HG03460 (cell line): ENCODE results near the gene RBM14.
"Not testable (repeated sequence)": the region's sequence is repeated elsewhere in the genome, so short reads cannot be mapped to it uniquely, and the experiment has no call there.

Source experiments
- ATAC-seq: cut with Tn5 transposase; IDR thresholded peaks from one replicate; pipeline ENCODE4 v1.9.1; 2021; ENCODE audit not compliant: unreplicated experiment

RBM14 gene

GRCh38 chr11:66598993-66599392 lies 17.4 kb upstream of the RBM14 start:
- no peak for ATAC-seq

- ATAC-seq: no peak
These were observed 16.2 kb upstream of the RBM14 start for GRCh38 chr11:66600219-66600618.

DNA sequence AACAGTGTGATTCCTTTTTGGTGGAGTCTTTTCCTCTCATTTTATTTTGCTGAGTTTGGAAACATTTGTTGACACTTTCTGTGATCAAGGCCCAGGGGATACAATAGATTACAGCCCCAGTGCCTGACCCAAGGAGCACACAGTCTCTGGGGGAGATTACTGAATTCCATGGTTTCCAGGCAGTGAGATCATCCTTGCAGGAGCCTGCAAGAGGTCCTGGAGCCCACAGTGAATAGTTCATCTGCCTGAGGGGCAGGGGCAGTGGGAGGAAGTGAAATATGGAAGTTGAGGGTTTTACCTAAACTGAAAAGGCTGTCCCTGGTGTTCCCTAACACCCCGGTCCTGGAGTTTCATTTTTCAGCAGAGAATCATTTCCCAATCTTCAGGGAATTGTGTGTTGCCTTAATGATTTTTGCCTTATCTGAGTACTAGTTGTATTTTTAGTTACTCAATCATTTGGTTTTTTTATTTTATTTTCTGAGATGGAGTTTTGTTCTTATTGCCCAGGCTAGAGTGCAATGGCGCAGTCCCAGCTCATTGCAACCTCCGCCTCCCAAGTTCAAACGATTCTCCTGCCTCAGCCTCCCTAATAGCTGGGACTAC lies 15.7 kb upstream of the RBM14 start:
- no peak for ATAC-seq

DNA sequence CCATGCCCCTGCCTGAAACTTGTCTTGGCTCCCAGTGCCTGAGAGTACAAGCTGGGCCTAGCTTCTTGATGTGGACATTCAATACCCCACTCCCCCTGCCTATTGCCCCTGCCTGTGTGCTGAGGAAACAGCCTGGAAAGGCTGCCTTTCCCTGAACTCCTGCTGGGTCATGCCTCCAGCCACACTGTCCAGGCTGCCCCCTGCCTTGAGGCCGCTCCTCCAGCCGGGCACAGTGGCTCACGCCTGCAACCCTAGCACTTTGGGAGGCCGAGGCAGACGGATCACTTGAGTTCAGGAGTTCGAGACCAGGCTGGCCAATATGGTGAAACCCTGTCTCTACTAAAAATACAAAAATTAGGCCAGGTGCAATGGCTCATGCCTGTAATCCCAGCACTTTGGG lies 13.4 kb upstream of the RBM14 start:
- ATAC-seq: no peak

DNA sequence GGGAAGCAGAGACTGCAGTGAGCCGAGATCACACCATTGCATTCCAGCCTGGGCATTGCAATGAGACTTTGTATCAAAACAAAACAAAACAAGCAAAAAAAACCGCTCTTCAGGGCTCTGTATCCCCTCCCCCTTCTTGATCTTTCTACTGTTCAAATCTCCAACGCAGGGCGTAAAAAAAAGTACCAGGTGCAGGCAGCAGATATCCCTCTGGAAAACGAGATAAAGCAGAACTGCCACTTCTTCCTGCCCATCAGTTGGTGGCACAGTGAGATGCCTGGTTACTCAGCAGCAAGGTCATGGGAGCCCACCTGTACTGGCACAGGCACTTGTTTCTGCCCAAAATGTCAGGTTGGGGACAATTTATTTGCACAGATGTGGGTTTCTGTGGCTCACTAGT lies 12.3 kb upstream of the RBM14 start:
- ATAC-seq: no peak

GRCh38 chr11:66606608-66607007 lies 9.8 kb upstream of the RBM14 start:
- ATAC-seq: not testable (repeated sequence)

GRCh38 chr11:66607126-66607834 lies 9.2 kb upstream of the RBM14 start:
- no peak for ATAC-seq

GRCh38 chr11:66609721-66610617 lies 6.5 kb upstream of the RBM14 start:
- ATAC-seq: no peak

GRCh38 chr11:66612458-66612857 lies 4.0 kb upstream of the RBM14 start:
- no peak for ATAC-seq

GRCh38 chr11:66614073-66614472 lies 2.4 kb upstream of the RBM14 start:
- ATAC-seq: no peak

- ATAC-seq: peak; percentile 11
These were observed 865 bp downstream of the RBM14 start for GRCh38 chr11:66617155-66617834.

DNA sequence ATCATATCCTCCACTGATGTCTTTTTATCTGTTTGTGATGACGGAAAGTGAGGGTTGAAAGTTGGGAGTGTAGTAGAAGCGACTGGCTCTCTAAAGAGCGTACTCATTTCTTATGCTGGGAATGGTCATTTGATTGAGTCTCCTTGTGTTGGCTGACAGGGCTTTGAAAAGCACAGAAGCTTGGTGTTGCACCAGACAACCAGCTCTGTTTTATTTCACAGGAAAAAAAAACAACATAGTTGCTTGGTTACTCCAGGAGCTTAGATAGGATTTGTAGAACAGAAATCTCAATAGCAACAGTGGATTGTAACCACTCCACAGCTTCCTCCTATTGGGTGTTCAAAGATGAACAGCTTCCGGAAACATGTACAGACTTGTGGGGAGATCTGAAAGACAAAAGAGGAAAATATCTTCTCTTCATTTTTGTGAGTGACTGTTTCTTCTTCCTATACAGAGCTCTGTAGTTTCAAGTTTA lies 2.7 kb downstream of the RBM14 start:
- ATAC-seq: no peak

- no peak for ATAC-seq
These were observed 8.0 kb downstream of the RBM14 start for GRCh38 chr11:66624450-66624849.

DNA sequence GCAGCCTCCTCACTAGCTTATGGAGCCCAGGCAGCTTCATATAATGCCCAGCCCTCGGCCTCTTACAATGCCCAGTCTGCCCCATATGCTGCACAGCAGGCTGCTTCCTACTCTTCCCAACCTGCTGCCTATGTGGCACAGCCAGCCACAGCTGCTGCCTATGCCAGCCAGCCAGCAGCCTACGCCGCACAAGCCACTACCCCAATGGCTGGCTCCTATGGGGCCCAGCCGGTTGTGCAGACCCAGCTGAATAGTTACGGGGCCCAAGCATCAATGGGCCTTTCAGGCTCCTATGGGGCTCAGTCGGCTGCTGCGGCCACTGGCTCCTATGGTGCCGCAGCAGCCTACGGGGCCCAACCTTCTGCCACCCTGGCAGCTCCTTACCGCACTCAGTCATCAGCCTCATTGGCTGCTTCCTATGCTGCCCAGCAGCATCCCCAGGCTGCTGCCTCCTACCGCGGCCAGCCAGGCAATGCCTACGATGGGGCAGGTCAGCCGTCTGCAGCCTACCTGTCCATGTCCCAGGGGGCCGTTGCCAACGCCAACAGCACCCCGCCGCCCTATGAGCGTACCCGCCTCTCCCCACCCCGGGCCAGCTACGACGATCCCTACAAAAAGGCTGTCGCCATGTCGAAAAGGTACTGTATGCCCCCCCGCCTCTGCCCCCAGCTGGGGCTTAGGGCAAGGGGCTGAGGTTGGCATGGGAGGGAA lies 8.8 kb downstream of the RBM14 start:
- ATAC-seq: no peak

GRCh38 chr11:66625752-66626149 lies 9.3 kb downstream of the RBM14 start:
- ATAC-seq: no peak

GRCh38 chr11:66626382-66626781 lies 10.0 kb downstream of the RBM14 start:
- no peak for ATAC-seq

DNA sequence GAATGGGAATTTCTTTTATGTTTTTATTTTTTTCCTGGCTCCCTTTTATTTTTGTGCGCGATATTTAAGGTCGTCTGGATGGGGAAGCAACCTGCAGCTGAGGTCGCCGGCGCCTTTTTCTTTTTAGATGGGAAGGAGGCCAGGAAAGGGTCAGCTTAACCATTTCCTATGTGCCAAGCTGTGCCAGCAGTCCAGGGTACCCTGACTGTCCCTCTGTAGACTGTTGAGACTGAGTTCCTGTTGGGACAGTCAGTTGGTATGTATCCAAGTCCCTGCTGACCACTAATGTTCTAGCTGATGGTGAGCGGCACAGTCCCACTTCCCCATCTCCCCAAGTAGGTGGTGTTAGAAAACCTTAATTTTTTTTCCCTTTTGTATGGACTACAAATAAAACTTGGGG lies 10.5 kb downstream of the RBM14 start:
- ATAC-seq: no peak

DNA sequence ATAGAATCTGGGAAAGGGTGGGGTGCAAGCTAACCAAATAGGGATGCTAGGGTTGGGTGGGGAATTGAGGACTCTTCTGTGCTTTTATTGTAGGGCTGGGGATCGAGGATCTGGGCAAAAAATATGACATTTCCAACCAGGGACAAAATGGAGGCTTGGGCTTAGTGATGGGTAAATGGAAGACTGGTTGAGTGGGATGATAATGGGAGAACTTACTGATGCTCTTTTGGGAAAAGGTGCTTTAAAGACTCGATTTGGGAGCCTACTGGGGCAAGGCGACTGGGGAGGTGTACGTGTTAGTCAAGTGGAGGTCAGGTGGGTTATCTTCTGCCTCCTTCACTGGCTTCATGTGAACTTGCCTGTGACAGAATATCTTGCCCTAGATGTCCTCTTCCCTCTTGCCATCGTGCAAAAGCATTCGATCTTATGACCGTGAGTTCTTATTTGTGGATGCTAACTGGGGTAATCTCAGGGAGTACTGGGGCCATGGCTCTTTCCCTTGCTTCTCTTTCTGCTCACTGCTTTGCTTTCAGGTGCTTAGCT lies 11.7 kb downstream of the RBM14 start:
- no peak for ATAC-seq

GRCh38 chr11:66629356-66629755 lies 12.9 kb downstream of the RBM14 start:
- no peak for ATAC-seq

GRCh38 chr11:66631883-66632282 lies 15.5 kb downstream of the RBM14 start:
- ATAC-seq: no peak
